D341Med (cell line): Measurements from ENCODE around the gene ARPP21.
A peak's percentile ranks its signal among the peaks of the same experiment; 100 is the strongest.

Source experiments
- DNase-seq: peaks from one replicate; pipeline ENCODE4 v3.0.0; 2012; ENCODE audit warnings: low spot score

The ARPP21 gene

GRCh38 chr3:35641920-35642527 is 2.7 kb downstream of the ARPP21 start:
- no peak for DNase-seq

- no peak for DNase-seq
Observed at GRCh38 chr3:35643495-35643894, 4.2 kb downstream of the ARPP21 start.

GRCh38 chr3:35644451-35644850 is 5.1 kb downstream of the ARPP21 start:
- DNase-seq: no peak

GRCh38 chr3:35645189-35645588 is 5.9 kb downstream of the ARPP21 start:
- no peak for DNase-seq

- DNase-seq: no peak
Observed at GRCh38 chr3:35646081-35646480, 6.8 kb downstream of the ARPP21 start.

- DNase-seq: no peak
Observed at GRCh38 chr3:35647461-35647860, 8.1 kb downstream of the ARPP21 start.

GRCh38 chr3:35648347-35648746 is 9.0 kb downstream of the ARPP21 start:
- DNase-seq: no peak

GRCh38 chr3:35649405-35649804 is 10.1 kb downstream of the ARPP21 start:
- DNase-seq: no peak

- no peak for DNase-seq
Observed at GRCh38 chr3:35651426-35651825, 12.1 kb downstream of the ARPP21 start.

- DNase-seq: no peak
Observed at GRCh38 chr3:35651851-35652250, 12.5 kb downstream of the ARPP21 start.

GRCh38 chr3:35653347-35653746 is 14.0 kb downstream of the ARPP21 start:
- DNase-seq: no peak

- DNase-seq: no peak
Observed at GRCh38 chr3:35654476-35654875, 15.2 kb downstream of the ARPP21 start.

GRCh38 chr3:35658686-35659085 is 19.4 kb downstream of the ARPP21 start:
- DNase-seq: no peak

- DNase-seq: peak; percentile 52
Observed at GRCh38 chr3:35659768-35660167, 20.4 kb downstream of the ARPP21 start.

GRCh38 chr3:35663471-35663870 is 24.1 kb downstream of the ARPP21 start:
- DNase-seq: no peak

GRCh38 chr3:35664460-35664919 is 25.2 kb downstream of the ARPP21 start:
- DNase-seq: peak; percentile 83

- DNase-seq: no peak
Observed at GRCh38 chr3:35665390-35666055, 26.2 kb downstream of the ARPP21 start.

- no peak for DNase-seq
Observed at GRCh38 chr3:35666888-35667287, 27.6 kb downstream of the ARPP21 start.

GRCh38 chr3:35670408-35670965 is 31.2 kb downstream of the ARPP21 start:
- DNase-seq: no peak

GRCh38 chr3:35671483-35671882 is 32.2 kb downstream of the ARPP21 start:
- DNase-seq: no peak

GRCh38 chr3:35673017-35673416 is 33.7 kb downstream of the ARPP21 start:
- no peak for DNase-seq

GRCh38 chr3:35674451-35675109 is 35.3 kb downstream of the ARPP21 start:
- no peak for DNase-seq

GRCh38 chr3:35675206-35675605 is 35.9 kb downstream of the ARPP21 start:
- no peak for DNase-seq
